HEK293 (cell line): Measurements from ENCODE around the gene ISOC2.

Experiments used
- CTCF ChIA-PET: fragments of 350-600 bp; formaldehyde crosslinking; extraction: SDS; loops from one replicate; lab custom pipeline; 2021; ENCODE audit warnings: antibody characterized with exemption; lab: Yijun Ruan, JAX
- POLR2A ChIA-PET: fragments of 300-600 bp; formaldehyde crosslinking; extraction: SDS; loops from one replicate; lab custom pipeline; 2020; ENCODE audit warnings: antibody characterized with exemption, inconsistent platforms; lab: Yijun Ruan, JAX
- H3K27ac ChIP-seq: fragments of 200-500 bp; sonication (Bioruptor generic); 2 replicates; pipeline ENCODE4 v1.5.1; 2014; ENCODE audit warnings: low read depth, low read length, control low read depth, inconsistent platforms; ENCODE audit errors: extremely low read depth
- H3K36me3 ChIP-seq, 2 experiments: fragments of 200-500 bp in 1 of 2; sonication (Bioruptor generic) in 1 of 2; 1 replicate in 1 of 2; 2 replicates in 1 of 2; pipeline ENCODE4 v1.5.1; 2014 to 2017; ENCODE audit warnings: inconsistent platforms in 2 of 2, low read length in 2 of 2; ENCODE audit not compliant: control insufficient read depth in 2 of 2, insufficient read depth in 1 of 2
- H3K4me1 ChIP-seq: fragments of 200-500 bp; sonication (Bioruptor generic); 2 replicates; pipeline ENCODE4 v1.5.1; 2014; ENCODE audit warnings: mild to moderate bottlenecking, low read length, inconsistent platforms; ENCODE audit not compliant: control insufficient read depth, insufficient read depth
- H3K4me3 ChIP-seq: 2 replicates; pipeline ENCODE4 v1.5.1; 2011; ENCODE audit warnings: low read depth, mild to moderate bottlenecking, control low read depth, low read length, moderate library complexity
- H3K9me3 ChIP-seq: fragments of 200-500 bp; sonication (Bioruptor generic); 2 replicates; pipeline ENCODE4 v1.5.1; 2014; ENCODE audit warnings: low read depth, low read length, inconsistent platforms; ENCODE audit not compliant: control insufficient read depth, insufficient read depth
- SP2 ChIP-seq: fragments of 450-650 bp; formaldehyde crosslinking; IDR thresholded peaks from 2 replicates; pipeline ENCODE4 v1.5.1; 2016; ENCODE audit warnings: missing biosample characterization, missing genetic modification characterization
- ZBTB1 ChIP-seq: fragments of 450-650 bp; formaldehyde crosslinking; IDR thresholded peaks from 2 replicates; pipeline ENCODE4 v1.5.1; 2016; ENCODE audit warnings: missing biosample characterization, missing genetic modification characterization
- ZBTB21 ChIP-seq: fragments of 450-650 bp; formaldehyde crosslinking; IDR thresholded peaks from 2 replicates; pipeline ENCODE4 v1.5.1; 2017; ENCODE audit warnings: missing biosample characterization, missing genetic modification characterization
- ZNF10 ChIP-seq: fragments of 450-650 bp; formaldehyde crosslinking; IDR thresholded peaks from 2 replicates; pipeline ENCODE4 v1.5.1; 2017; ENCODE audit warnings: missing biosample characterization, missing genetic modification characterization
- ZNF121 ChIP-seq: fragments of 450-650 bp; formaldehyde crosslinking; IDR thresholded peaks from 2 replicates; pipeline ENCODE4 v1.5.1; 2016; ENCODE audit warnings: missing biosample characterization, missing genetic modification characterization
- ZNF19 ChIP-seq: fragments of 450-650 bp; formaldehyde crosslinking; IDR thresholded peaks from 2 replicates; pipeline ENCODE4; 2016; ENCODE audit warnings: missing biosample characterization, missing genetic modification characterization, low read depth
- ZNF23 ChIP-seq: fragments of 450-650 bp; formaldehyde crosslinking; IDR thresholded peaks from 2 replicates; pipeline ENCODE4 v1.5.1; 2016; ENCODE audit warnings: missing biosample characterization, missing genetic modification characterization, borderline replicate concordance
- ZNF248 ChIP-seq: fragments of 450-650 bp; formaldehyde crosslinking; IDR thresholded peaks from 2 replicates; pipeline ENCODE4 v1.5.1; 2017; ENCODE audit warnings: missing biosample characterization, missing genetic modification characterization
- ZNF335 ChIP-seq: fragments of 450-650 bp; formaldehyde crosslinking; conservative IDR thresholded peaks from 2 replicates; pipeline ENCODE4 v1.5.1; 2016; ENCODE audit warnings: missing biosample characterization, missing genetic modification characterization
- ZNF629 ChIP-seq: fragments of 450-650 bp; formaldehyde crosslinking; IDR thresholded peaks from 2 replicates; pipeline ENCODE4 v1.5.1; 2017; ENCODE audit warnings: missing biosample characterization, missing genetic modification characterization
- ZNF654 ChIP-seq: fragments of 450-650 bp; formaldehyde crosslinking; IDR thresholded peaks from 2 replicates; pipeline ENCODE4 v1.5.1; 2016; ENCODE audit warnings: low read depth, missing biosample characterization, missing genetic modification characterization
- TF ChIP-seq, protein P1 (sequence below): fragments of 450-650 bp; formaldehyde crosslinking; IDR thresholded peaks from 2 replicates; pipeline ENCODE4; 2016; ENCODE audit warnings: missing biosample characterization, missing genetic modification characterization
- TF ChIP-seq, protein P2 (sequence below): fragments of 450-650 bp; formaldehyde crosslinking; IDR thresholded peaks from 2 replicates; pipeline ENCODE4 v1.5.1; 2016; ENCODE audit warnings: missing biosample characterization, missing genetic modification characterization
- TF ChIP-seq, protein P3 (sequence below): fragments of 450-650 bp; formaldehyde crosslinking; IDR thresholded peaks from 2 replicates; pipeline ENCODE4 v1.5.1; 2016; ENCODE audit warnings: missing biosample characterization, missing genetic modification characterization

ISOC2 gene

DNA sequence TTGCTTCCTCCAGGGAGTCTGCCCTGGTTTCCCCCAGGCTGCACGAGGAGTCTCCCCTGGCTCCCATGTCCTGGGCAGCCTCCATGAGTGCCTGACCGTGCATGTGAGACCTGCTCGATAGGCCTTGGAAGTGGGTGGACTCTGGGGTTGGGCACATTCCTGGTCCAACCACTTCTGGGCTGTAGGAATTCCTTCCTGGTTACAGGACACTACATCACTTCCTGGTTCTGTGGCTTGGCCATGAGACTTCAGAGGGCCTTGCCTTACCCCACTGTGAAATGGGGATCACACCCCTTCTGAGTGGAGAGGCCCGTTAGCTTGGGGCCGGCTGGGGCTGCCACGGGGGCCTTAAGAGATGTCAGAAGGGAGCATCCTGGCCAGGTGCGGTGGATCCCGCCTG, 11.0 kb upstream of the ISOC2 start (continued):
- TF ChIP-seq ZNF654 (tag by site-specific recombination) (no peak), ZNF19 (no peak), ZBTB21 (tag by site-specific recombination) (no peak)
- TF ChIP-seq, protein P1, sequence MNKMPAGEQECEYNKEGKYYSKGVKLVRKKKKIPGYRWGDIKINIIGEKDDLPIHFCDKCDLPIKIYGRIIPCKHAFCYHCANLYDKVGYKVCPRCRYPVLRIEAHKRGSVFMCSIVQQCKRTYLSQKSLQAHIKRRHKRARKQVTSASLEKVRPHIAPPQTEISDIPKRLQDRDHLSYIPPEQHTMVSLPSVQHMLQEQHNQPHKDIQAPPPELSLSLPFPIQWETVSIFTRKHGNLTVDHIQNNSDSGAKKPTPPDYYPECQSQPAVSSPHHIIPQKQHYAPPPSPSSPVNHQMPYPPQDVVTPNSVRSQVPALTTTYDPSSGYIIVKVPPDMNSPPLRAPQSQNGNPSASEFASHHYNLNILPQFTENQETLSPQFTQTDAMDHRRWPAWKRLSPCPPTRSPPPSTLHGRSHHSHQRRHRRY (tag by site-specific recombination), result no peak

DNA sequence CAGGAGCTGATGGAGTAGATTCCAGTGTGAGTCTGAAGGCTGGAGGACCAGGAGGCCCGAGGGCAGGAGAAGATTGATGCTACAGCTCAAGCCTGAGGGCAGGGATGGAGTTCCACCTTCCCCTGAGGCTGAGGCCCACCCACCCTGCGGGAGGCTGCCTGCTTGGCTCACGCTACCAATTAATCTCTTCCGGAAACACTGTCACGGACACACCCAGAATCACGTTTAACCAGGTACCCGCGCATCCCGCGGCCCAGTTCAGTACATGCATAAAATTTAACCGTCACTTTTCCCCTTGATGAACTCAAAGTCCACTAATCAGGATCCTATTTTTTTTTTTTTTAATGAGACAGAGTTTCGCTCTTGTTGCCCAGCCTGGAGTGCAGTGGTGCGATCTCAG, 9.8 kb upstream of the ISOC2 start:
- TF ChIP-seq SP2 (tag by site-specific recombination) (peak; percentile 6; the same call in 1 of the 2 replicates), ZNF23 (no peak), ZNF248 (no peak), ZNF121 (tag by site-specific recombination) (no peak), ZNF10 (tag by site-specific recombination) (0 out of 2 replicates have a peak, but pooled peaks have one; percentile 37)
- TF ChIP-seq, protein P2, sequence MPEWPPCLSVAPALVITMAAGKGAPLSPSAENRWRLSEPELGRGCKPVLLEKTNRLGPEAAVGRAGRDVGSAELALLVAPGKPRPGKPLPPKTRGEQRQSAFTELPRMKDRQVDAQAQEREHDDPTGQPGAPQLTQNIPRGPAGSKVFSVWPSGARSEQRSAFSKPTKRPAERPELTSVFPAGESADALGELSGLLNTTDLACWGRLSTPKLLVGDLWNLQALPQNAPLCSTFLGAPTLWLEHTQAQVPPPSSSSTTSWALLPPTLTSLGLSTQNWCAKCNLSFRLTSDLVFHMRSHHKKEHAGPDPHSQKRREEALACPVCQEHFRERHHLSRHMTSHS (tag by site-specific recombination), result no peak
- TF ChIP-seq, all 188 proteins: peak for 2
- H3K27ac ChIP-seq, result no peak overlapping the region
- H3K4me3 ChIP-seq, result no peak overlapping the region
- ChIA-PET CTCF (interaction anchor here (0.8 to 1.5 kb wide), 2 partner anchors 33 to 161 kb away, joined by 3 to 13 read pairs; no protein-coding TSS in a partner anchor), POLR2A (interaction anchor here (1.2 kb wide), 1 partner anchor 10 kb away, joined by 4 read pairs; the partner anchor contains the start of gene ISOC2)
- no peaks in the 10 kb centered on the region for H3K36me3 ChIP-seq
- no peaks in the 10 kb centered on the region for H3K9me3 ChIP-seq
- H3K4me1 ChIP-seq, result 0 out of 2 replicates have a peak, but pooled peaks cover 2% of the 10 kb centered on the region

DNA sequence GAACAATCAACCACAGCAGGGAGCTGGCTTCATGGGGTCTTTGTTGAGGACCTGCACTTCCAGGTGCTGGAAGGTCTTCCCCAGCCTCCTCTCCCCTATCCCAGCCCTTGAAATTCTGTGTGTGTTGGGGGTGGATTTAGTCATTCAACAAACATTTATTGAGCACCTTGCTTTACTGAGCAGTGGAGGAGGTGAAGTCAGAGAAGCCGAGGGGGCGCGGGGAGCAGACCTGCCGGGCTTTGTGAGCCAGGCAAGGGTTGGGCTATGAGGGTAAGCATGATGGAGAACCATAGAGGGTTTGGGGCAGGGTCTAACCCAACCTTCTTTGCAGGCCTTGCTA, 6.6 kb upstream of the ISOC2 start:
- Histone ChIP-seq H3K36me3 (no peaks in the 10 kb centered on the region), H3K27ac (no peak overlapping the region), H3K4me3 (no peak overlapping the region), H3K9me3 (no peaks in the 10 kb centered on the region)
- CTCF ChIA-PET, result interaction anchor here (0.5 to 5.1 kb wide), 52 partner anchors 9 to 486 kb away, joined by 3 to 152 read pairs (median 6); partner anchors contain the start of genes NAT14, U2AF2, ZNF524 and ZNF628
- 0 out of 2 replicates have a peak, but pooled peaks have one; percentile 13 for TF ChIP-seq ZNF629 (tag by site-specific recombination)
- TF ChIP-seq, protein P3, sequence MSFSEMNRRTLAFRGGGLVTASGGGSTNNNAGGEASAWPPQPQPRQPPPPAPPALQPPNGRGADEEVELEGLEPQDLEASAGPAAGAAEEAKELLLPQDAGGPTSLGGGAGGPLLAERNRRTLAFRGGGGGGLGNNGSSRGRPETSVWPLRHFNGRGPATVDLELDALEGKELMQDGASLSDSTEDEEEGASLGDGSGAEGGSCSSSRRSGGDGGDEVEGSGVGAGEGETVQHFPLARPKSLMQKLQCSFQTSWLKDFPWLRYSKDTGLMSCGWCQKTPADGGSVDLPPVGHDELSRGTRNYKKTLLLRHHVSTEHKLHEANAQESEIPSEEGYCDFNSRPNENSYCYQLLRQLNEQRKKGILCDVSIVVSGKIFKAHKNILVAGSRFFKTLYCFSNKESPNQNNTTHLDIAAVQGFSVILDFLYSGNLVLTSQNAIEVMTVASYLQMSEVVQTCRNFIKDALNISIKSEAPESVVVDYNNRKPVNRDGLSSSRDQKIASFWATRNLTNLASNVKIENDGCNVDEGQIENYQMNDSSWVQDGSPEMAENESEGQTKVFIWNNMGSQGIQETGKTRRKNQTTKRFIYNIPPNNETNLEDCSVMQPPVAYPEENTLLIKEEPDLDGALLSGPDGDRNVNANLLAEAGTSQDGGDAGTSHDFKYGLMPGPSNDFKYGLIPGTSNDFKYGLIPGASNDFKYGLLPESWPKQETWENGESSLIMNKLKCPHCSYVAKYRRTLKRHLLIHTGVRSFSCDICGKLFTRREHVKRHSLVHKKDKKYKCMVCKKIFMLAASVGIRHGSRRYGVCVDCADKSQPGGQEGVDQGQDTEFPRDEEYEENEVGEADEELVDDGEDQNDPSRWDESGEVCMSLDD (tag by site-specific recombination), result peak; percentile 71; the same call in 1 of the 2 replicates
- TF ChIP-seq ZBTB1, result no peak
- TF ChIP-seq ZNF335 (tag by site-specific recombination), result peak; percentile 58
- TF ChIP-seq, all 188 proteins: peak for 3
- H3K4me1 ChIP-seq, result no peaks in the 10 kb centered on the region
- POLR2A ChIA-PET, result interaction anchor here (0.8 to 2.1 kb wide), 4 partner anchors 8 to 60 kb away, joined by 3 to 5 read pairs (median 4); partner anchors contain the start of genes UBE2S and ZNF628
